HL-60 (cell line): ENCODE measurements around the gene MYO3B.

Source experiments
- DNase-seq, 2 experiments: peaks; one replicate each; pipeline ENCODE4 v3.0.0-alpha.2; 2010 to 2020; ENCODE audit warnings: low read depth in 1 of 2, low spot score in 1 of 2
- H3K27ac ChIP-seq: fragments of 250-450 bp; sonication (Bioruptor Pico); replicated peaks from 2 replicates; pipeline ENCODE4 v1.5.1; 2020; ENCODE audit warnings: mild to moderate bottlenecking, moderate library complexity
- H3K27me3 ChIP-seq: fragments of 250-450 bp; sonication (Bioruptor Pico); 2 replicates; pipeline ENCODE4 v1.5.1; 2021; ENCODE audit warnings: mild to moderate bottlenecking, moderate library complexity; ENCODE audit not compliant: insufficient read depth, poor library complexity, severe bottlenecking
- H3K4me3 ChIP-seq: replicated peaks from 2 replicates; pipeline ENCODE4 v1.5.1; 2011; ENCODE audit warnings: mild to moderate bottlenecking, control low read depth, low read length; ENCODE audit not compliant: insufficient read depth
- GABPA ChIP-seq: IDR thresholded peaks from 2 replicates; pipeline ENCODE4 v1.6.1; 2012; ENCODE audit warnings: low read depth
- POLR2AphosphoS5 ChIP-seq: IDR thresholded peaks from 2 replicates; pipeline ENCODE4 v1.6.1; 2012; ENCODE audit warnings: low read depth
- SPI1 ChIP-seq: IDR thresholded peaks from 2 replicates; pipeline ENCODE4 v1.6.1; 2012; ENCODE audit warnings: low read depth, mild to moderate bottlenecking, borderline replicate concordance
- TF ChIP-seq, protein P1 (sequence below): IDR thresholded peaks from one replicate; pipeline ENCODE4 v1.5.1; 2011; ENCODE audit warnings: low read length, control low read depth, inconsistent platforms; ENCODE audit not compliant: insufficient read depth
- TF ChIP-seq, protein P2 (sequence below): IDR thresholded peaks from 2 replicates; pipeline ENCODE4 v1.6.1; 2012; ENCODE audit warnings: low read depth; ENCODE audit not compliant: insufficient replicate concordance

Gene MYO3B

DNA sequence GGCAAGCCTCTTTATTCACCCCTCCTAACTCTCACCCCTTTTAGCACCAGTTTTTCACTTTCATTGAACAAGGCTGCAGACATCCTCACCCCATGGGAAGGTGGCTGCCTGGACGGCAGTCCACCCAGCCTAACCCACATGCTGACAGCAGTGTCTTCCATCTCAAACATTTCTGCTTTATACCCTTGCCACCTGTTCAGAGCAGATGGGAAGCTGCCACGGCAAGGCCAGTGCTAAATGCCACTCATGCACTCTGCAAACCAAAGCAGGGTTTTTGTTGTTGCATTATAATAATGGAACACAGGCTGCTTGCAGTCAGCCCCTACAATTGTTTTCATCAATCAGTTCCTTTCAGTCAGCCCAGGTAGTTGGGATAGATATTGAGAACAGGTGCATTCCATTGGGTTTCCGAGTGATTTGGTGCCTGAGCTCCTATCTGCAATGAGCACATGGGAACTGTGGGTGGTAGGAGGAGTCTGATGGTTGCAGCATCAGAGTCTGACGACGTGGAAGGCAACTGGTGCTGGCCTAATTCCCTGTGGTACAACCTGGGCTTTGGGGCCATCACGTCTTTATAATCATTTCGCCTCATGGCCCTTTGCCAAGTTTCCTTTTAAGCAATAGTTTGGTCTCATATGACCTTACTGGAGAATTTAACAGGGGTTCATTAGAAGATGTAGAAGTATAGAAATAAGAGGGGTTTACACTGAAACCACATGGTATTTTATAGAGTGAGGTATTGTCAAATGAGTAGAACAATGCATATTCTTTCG lies 284.7 kb downstream of the MYO3B start:
- TF ChIP-seq, protein P1, sequence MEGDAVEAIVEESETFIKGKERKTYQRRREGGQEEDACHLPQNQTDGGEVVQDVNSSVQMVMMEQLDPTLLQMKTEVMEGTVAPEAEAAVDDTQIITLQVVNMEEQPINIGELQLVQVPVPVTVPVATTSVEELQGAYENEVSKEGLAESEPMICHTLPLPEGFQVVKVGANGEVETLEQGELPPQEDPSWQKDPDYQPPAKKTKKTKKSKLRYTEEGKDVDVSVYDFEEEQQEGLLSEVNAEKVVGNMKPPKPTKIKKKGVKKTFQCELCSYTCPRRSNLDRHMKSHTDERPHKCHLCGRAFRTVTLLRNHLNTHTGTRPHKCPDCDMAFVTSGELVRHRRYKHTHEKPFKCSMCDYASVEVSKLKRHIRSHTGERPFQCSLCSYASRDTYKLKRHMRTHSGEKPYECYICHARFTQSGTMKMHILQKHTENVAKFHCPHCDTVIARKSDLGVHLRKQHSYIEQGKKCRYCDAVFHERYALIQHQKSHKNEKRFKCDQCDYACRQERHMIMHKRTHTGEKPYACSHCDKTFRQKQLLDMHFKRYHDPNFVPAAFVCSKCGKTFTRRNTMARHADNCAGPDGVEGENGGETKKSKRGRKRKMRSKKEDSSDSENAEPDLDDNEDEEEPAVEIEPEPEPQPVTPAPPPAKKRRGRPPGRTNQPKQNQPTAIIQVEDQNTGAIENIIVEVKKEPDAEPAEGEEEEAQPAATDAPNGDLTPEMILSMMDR: no peak
- TF ChIP-seq SPI1: no peak
- TF ChIP-seq POLR2AphosphoS5: no peak
- no peak for TF ChIP-seq GABPA
- TF ChIP-seq, protein P2, sequence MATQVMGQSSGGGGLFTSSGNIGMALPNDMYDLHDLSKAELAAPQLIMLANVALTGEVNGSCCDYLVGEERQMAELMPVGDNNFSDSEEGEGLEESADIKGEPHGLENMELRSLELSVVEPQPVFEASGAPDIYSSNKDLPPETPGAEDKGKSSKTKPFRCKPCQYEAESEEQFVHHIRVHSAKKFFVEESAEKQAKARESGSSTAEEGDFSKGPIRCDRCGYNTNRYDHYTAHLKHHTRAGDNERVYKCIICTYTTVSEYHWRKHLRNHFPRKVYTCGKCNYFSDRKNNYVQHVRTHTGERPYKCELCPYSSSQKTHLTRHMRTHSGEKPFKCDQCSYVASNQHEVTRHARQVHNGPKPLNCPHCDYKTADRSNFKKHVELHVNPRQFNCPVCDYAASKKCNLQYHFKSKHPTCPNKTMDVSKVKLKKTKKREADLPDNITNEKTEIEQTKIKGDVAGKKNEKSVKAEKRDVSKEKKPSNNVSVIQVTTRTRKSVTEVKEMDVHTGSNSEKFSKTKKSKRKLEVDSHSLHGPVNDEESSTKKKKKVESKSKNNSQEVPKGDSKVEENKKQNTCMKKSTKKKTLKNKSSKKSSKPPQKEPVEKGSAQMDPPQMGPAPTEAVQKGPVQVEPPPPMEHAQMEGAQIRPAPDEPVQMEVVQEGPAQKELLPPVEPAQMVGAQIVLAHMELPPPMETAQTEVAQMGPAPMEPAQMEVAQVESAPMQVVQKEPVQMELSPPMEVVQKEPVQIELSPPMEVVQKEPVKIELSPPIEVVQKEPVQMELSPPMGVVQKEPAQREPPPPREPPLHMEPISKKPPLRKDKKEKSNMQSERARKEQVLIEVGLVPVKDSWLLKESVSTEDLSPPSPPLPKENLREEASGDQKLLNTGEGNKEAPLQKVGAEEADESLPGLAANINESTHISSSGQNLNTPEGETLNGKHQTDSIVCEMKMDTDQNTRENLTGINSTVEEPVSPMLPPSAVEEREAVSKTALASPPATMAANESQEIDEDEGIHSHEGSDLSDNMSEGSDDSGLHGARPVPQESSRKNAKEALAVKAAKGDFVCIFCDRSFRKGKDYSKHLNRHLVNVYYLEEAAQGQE: no peak
- DNase-seq: no peak

DNA sequence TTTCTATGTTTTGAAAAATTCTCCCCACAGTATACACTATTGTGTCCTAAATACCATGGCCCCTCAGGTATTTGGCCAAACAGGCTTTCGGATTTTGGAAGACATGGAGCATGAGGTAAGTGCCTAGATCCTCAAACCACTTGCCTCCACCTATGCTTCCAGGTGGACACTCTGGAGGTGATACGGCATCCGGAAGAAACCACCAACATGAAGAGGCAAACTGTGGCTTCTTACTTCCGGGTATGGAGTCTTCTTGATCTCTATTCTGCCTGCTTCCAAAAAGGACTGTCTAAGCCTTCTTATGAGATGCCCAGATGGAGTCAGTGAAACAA lies 285.2 kb downstream of the MYO3B start:
- TF ChIP-seq SPI1 (no peak), POLR2AphosphoS5 (no peak), GABPA (no peak)
- TF ChIP-seq, protein P2: no peak
- TF ChIP-seq, protein P1: no peak
- Histone ChIP-seq H3K27ac (no peak overlapping the region), H3K4me3 (no peak overlapping the region), H3K27me3 (no peaks in the 10 kb centered on the region)
- DNase-seq: no peak

More for the DNA sequence above, 284.7 kb downstream of the MYO3B start:
- no peak overlapping the region for H3K27ac ChIP-seq
- H3K4me3 ChIP-seq: no peak overlapping the region
- H3K27me3 ChIP-seq: no peaks in the 10 kb centered on the region

DNA sequence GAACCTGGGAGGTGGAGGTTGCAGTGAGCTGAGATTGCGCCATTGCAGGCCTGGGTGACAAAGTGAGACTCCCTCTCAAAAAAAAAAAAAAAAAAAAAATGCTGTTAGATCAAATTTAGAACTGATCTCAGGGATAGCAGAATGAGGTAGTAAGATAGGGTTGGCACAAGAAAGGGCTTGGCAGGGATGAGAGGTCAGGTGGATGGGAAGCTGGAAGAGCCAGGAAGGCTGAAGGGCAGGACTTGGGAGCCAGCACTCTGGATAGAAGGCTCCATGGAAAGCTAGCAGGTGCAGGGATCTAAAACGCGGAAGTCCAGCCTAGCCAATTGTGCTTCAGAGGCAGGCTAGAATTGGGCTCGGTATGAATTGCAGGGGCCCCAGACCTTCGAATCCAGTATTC lies 286.3 kb downstream of the MYO3B start:
- Histone ChIP-seq H3K27ac (no peak overlapping the region), H3K27me3 (no peaks in the 10 kb centered on the region), H3K4me3 (no peak overlapping the region)
- TF ChIP-seq, protein P1: no peak
- no peak for TF ChIP-seq SPI1
- no peak for TF ChIP-seq GABPA
- TF ChIP-seq, protein P2: no peak
- no peak for TF ChIP-seq POLR2AphosphoS5
- no peak for DNase-seq
